KMS-11 (cell line): Measurements from ENCODE around the gene ADAMTS15.

Experiments
- H2AFZ ChIP-seq: fragments of 200-600 bp; sonication (generic); 2 replicates; pipeline ENCODE4 v1.6.1; 2016; ENCODE audit warnings: antibody characterized with exemption, mixed run types, low read depth
- H3K27ac ChIP-seq: fragments of 200-600 bp; sonication (generic); 2 replicates; pipeline ENCODE4 v1.6.1; 2016; ENCODE audit warnings: mild to moderate bottlenecking, mixed run types
- H3K27me3 ChIP-seq: fragments of 200-600 bp; sonication (generic); 2 replicates; pipeline ENCODE4 v1.6.1; 2017; ENCODE audit warnings: mild to moderate bottlenecking, low read depth, mixed run types, moderate library complexity; ENCODE audit not compliant: insufficient read depth
- H3K36me3 ChIP-seq: fragments of 200-600 bp; sonication (generic); 2 replicates; pipeline ENCODE4 v1.6.1; 2017; ENCODE audit warnings: mild to moderate bottlenecking, mixed run types; ENCODE audit not compliant: insufficient read depth
- H3K4me1 ChIP-seq: fragments of 200-600 bp; sonication (generic); 2 replicates; pipeline ENCODE4 v1.6.1; 2016; ENCODE audit warnings: mild to moderate bottlenecking, low read depth, mixed run types; ENCODE audit not compliant: poor library complexity, severe bottlenecking
- H3K4me2 ChIP-seq: fragments of 200-600 bp; sonication (generic); 2 replicates; pipeline ENCODE4 v1.7.0; 2016; ENCODE audit warnings: mild to moderate bottlenecking, mixed run types
- H3K4me3 ChIP-seq: fragments of 200-600 bp; sonication (generic); IDR thresholded peaks from 2 replicates; pipeline ENCODE4 v1.6.1; 2017; ENCODE audit warnings: low read depth, low read length, mixed read lengths; ENCODE audit not compliant: insufficient read depth
- H3K79me2 ChIP-seq: fragments of 200-600 bp; sonication (generic); 2 replicates; pipeline ENCODE4 v1.6.1; 2016; ENCODE audit warnings: low read depth, mixed run types; ENCODE audit not compliant: insufficient read depth
- H3K9ac ChIP-seq: fragments of 200-600 bp; sonication (generic); 2 replicates; pipeline ENCODE4 v1.6.1; 2016; ENCODE audit warnings: mild to moderate bottlenecking, mixed run types
- H4K20me1 ChIP-seq: fragments of 200-600 bp; sonication (generic); 2 replicates; pipeline ENCODE4 v1.6.1; 2016; ENCODE audit warnings: mild to moderate bottlenecking, mixed run types; ENCODE audit not compliant: insufficient read depth
- CTCF ChIP-seq: fragments of 200-600 bp; sonication (generic); conservative IDR thresholded peaks from 2 replicates; pipeline ENCODE4 v1.6.1; 2017; ENCODE audit warnings: low read depth, mild to moderate bottlenecking, antibody characterized with exemption, low read length, moderate library complexity, mixed read lengths

The ADAMTS15 gene

GRCh38 chr11:130408401-130408890, 40.0 kb upstream of the ADAMTS15 start:
- no peaks in the 10 kb centered on the region for H4K20me1 ChIP-seq
- no peaks in the 10 kb centered on the region for H3K79me2 ChIP-seq
- TF ChIP-seq CTCF, result no peak
- no peak overlapping the region for H2AFZ ChIP-seq
- H3K9ac ChIP-seq, result no peak overlapping the region
- H3K4me3 ChIP-seq, result no peak overlapping the region
- H3K27me3 ChIP-seq, result no peaks in the 10 kb centered on the region
- H3K27ac ChIP-seq, result no peak overlapping the region
- H3K36me3 ChIP-seq, result no peaks in the 10 kb centered on the region
- no peak overlapping the region for H3K4me2 ChIP-seq
- H3K4me1 ChIP-seq, result no peaks in the 10 kb centered on the region

GRCh38 chr11:130408901-130409300, 39.5 kb upstream of the ADAMTS15 start:
- no peak for TF ChIP-seq CTCF
- H3K79me2 ChIP-seq, result no peaks in the 10 kb centered on the region
- H2AFZ ChIP-seq, result no peak overlapping the region
- H3K9ac ChIP-seq, result no peak overlapping the region
- H3K4me3 ChIP-seq, result no peak overlapping the region
- no peaks in the 10 kb centered on the region for H4K20me1 ChIP-seq
- no peaks in the 10 kb centered on the region for H3K36me3 ChIP-seq
- no peak overlapping the region for H3K27ac ChIP-seq
- H3K27me3 ChIP-seq, result no peaks in the 10 kb centered on the region
- H3K4me2 ChIP-seq, result no peak overlapping the region
- H3K4me1 ChIP-seq, result no peaks in the 10 kb centered on the region

- no peak for TF ChIP-seq CTCF
- H2AFZ ChIP-seq, result no peak overlapping the region
- no peaks in the 10 kb centered on the region for H3K36me3 ChIP-seq
- H3K27ac ChIP-seq, result no peak overlapping the region
- no peaks in the 10 kb centered on the region for H3K27me3 ChIP-seq
- no peaks in the 10 kb centered on the region for H3K79me2 ChIP-seq
- H3K9ac ChIP-seq, result no peak overlapping the region
- H3K4me1 ChIP-seq, result no peaks in the 10 kb centered on the region
- no peak overlapping the region for H3K4me2 ChIP-seq
- H4K20me1 ChIP-seq, result no peaks in the 10 kb centered on the region
- H3K4me3 ChIP-seq, result no peak overlapping the region
Observed at GRCh38 chr11:130409594-130410388, 38.7 kb upstream of the ADAMTS15 start.

- no peak overlapping the region for H3K27ac ChIP-seq
- H3K79me2 ChIP-seq, result no peaks in the 10 kb centered on the region
- H3K9ac ChIP-seq, result no peak overlapping the region
- H3K36me3 ChIP-seq, result no peaks in the 10 kb centered on the region
- H3K4me3 ChIP-seq, result no peak overlapping the region
- TF ChIP-seq CTCF, result no peak
- no peaks in the 10 kb centered on the region for H4K20me1 ChIP-seq
- no peak overlapping the region for H3K4me2 ChIP-seq
- no peaks in the 10 kb centered on the region for H3K27me3 ChIP-seq
- no peaks in the 10 kb centered on the region for H3K4me1 ChIP-seq
- H2AFZ ChIP-seq, result no peak overlapping the region
Observed at GRCh38 chr11:130411223-130411622, 37.2 kb upstream of the ADAMTS15 start.
